ENCODE results near the gene RBMS2. TPM values are rescaled to one million over a fixed set of nuclear protein-coding genes. Genes with fewer than 3 reads are reported as not detected.

The RBMS2 gene
- total RNA-seq, 1 donor from 2014 or later, result 20.6 TPM

- Histone ChIP-seq H3K27ac (peak overlapping the region; percentile 63), H3K4me1 (peaks cover 10% of the 10 kb centered on the region), H3K27me3 (no peaks in the 10 kb centered on the region), H3K9me3 (no peaks in the 10 kb centered on the region), H3K4me3 (no peak overlapping the region), H3K36me3 (peaks cover 0 to 31% of the 10 kb centered on the region in 2 donors)
- TF ChIP-seq, protein P1, sequence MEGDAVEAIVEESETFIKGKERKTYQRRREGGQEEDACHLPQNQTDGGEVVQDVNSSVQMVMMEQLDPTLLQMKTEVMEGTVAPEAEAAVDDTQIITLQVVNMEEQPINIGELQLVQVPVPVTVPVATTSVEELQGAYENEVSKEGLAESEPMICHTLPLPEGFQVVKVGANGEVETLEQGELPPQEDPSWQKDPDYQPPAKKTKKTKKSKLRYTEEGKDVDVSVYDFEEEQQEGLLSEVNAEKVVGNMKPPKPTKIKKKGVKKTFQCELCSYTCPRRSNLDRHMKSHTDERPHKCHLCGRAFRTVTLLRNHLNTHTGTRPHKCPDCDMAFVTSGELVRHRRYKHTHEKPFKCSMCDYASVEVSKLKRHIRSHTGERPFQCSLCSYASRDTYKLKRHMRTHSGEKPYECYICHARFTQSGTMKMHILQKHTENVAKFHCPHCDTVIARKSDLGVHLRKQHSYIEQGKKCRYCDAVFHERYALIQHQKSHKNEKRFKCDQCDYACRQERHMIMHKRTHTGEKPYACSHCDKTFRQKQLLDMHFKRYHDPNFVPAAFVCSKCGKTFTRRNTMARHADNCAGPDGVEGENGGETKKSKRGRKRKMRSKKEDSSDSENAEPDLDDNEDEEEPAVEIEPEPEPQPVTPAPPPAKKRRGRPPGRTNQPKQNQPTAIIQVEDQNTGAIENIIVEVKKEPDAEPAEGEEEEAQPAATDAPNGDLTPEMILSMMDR (IDR thresholded peaks at IDR 0.05), result peak in 2 of 3 experiments; percentile 23 to 39
- TF ChIP-seq POLR2A (IDR thresholded peaks at IDR 0.05), result no peak
- no peak for DNase-seq (ENCODE audit: extremely low spot score in 2 of 2)
- intact Hi-C loops (cut with DNase I), result no loop called here
Observed at GRCh38 chr12:56593909-56594621, 72.4 kb downstream of the RBMS2 start.

- H3K27me3 ChIP-seq, result no peaks in the 10 kb centered on the region
- intact Hi-C loops (cut with DNase I), result no loop called here
- peaks cover 9 to 51% of the 10 kb centered on the region in 2 donors for H3K36me3 ChIP-seq
- no peaks in the 10 kb centered on the region for H3K9me3 ChIP-seq
- no peak for TF ChIP-seq POLR2A (IDR thresholded peaks at IDR 0.05)
- TF ChIP-seq, protein P1 (IDR thresholded peaks at IDR 0.05), result no peak
- TF ChIP-seq POLR2AphosphoS5 (IDR thresholded peaks at IDR 0.05; ENCODE audit: insufficient read depth in 1 of 2, low read depth in 1 of 2), result no peak
- H3K27ac ChIP-seq, result no peak overlapping the region
- H3K4me1 ChIP-seq, result peaks cover 10% of the 10 kb centered on the region
- no peak for DNase-seq (ENCODE audit: extremely low spot score in 2 of 2)
- no peak overlapping the region for H3K4me3 ChIP-seq
Observed at GRCh38 chr12:56596815-56597214, 75.2 kb downstream of the RBMS2 start.

- TF ChIP-seq, protein P1 (IDR thresholded peaks at IDR 0.05), result no peak
- Histone ChIP-seq H3K27ac (no peak overlapping the region), H3K9me3 (no peaks in the 10 kb centered on the region), H3K4me1 (peaks cover 3% of the 10 kb centered on the region), H3K27me3 (no peaks in the 10 kb centered on the region), H3K4me3 (no peak overlapping the region), H3K36me3 (peaks cover 9 to 73% of the 10 kb centered on the region in 2 donors)
- intact Hi-C loops (cut with DNase I), result no loop called here
- DNase-seq (ENCODE audit: extremely low spot score in 2 of 2), result no peak
Observed at GRCh38 chr12:56599041-56599440, 77.4 kb downstream of the RBMS2 start.

DNA sequence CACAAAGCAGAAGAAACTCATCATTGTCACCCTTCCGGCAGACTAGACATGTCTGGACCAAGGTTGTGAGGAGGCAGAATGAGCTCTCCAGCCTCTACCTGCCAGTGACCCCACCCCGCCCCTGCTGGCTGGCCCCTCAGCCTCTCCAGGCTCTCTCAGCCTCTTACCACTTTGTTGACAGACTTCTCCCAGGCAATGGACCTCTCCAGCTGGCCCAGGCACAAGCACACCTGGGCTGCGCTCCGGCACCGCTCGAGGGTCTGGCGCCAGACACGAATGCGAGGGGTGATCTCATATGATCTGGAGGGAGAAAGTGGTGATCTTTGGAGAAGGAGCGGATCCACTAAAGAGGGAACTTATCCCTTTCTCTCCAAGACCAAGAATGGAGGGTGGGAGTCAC, 78.2 kb downstream of the RBMS2 start:
- Histone ChIP-seq H3K27ac (no peak overlapping the region), H3K9me3 (no peaks in the 10 kb centered on the region), H3K4me1 (no peaks in the 10 kb centered on the region), H3K36me3 (peaks cover 9 to 81% of the 10 kb centered on the region in 2 donors), H3K4me3 (no peak overlapping the region), H3K27me3 (no peaks in the 10 kb centered on the region)
- intact Hi-C loops (cut with DNase I), result no loop called here
- no peak for TF ChIP-seq POLR2A (IDR thresholded peaks at IDR 0.05)
- TF ChIP-seq POLR2AphosphoS5 (IDR thresholded peaks at IDR 0.05; ENCODE audit: insufficient read depth in 1 of 2, low read depth in 1 of 2), result no peak
- TF ChIP-seq, protein P1 (IDR thresholded peaks at IDR 0.05), result no peak
- no peak for DNase-seq (ENCODE audit: extremely low spot score in 2 of 2)

DNA sequence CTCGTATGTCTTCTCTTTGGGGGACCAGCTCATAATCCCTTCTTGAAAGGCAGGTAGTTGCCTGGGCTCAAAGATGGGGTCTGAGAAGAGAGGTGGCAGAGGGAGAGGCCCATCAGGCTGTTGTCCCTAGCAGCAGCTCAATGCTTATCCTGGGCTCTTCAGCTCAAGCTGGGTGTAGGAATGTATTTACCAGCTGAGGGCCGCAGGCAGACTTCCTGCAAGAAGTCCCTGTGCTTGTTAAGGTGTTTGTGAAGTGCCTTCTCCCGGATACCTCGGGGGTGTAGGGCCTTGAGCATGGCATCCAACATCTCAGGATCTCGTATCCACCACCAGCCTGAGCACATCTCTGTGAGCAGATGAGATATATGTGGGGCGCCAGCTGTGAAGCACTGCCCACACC, 79.1 kb downstream of the RBMS2 start:
- H3K4me1 ChIP-seq, result no peaks in the 10 kb centered on the region
- no peaks in the 10 kb centered on the region for H3K27me3 ChIP-seq
- intact Hi-C loops (cut with DNase I), result no loop called here
- peaks cover 14 to 90% of the 10 kb centered on the region in 2 donors for H3K36me3 ChIP-seq
- no peak overlapping the region for H3K4me3 ChIP-seq
- DNase-seq (ENCODE audit: extremely low spot score in 2 of 2), result no peak
- no peak for TF ChIP-seq POLR2AphosphoS5 (IDR thresholded peaks at IDR 0.05; ENCODE audit: insufficient read depth in 1 of 2, low read depth in 1 of 2)
- TF ChIP-seq, protein P1 (IDR thresholded peaks at IDR 0.05), result no peak
- no peak overlapping the region for H3K27ac ChIP-seq
- H3K9me3 ChIP-seq, result no peaks in the 10 kb centered on the region

All from vagina (tissue), 2 donors.